Esophagus squamous epithelium (tissue), 4 donors: Measurements from ENCODE around the gene DUSP16.

ENCODE experiments used
- CTCF ChIP-seq, 6 experiments: fragments of 450-650 bp in 4 of 6; fragments of 200-600 bp in 2 of 6; sonication (generic) in 2 of 6; IDR thresholded peaks; one replicate each; pipeline ENCODE4 v1.5.1; 2016 to 2019; ENCODE audit warnings: antibody characterized with exemption in 6 of 6, mild to moderate bottlenecking in 4 of 6, moderate library complexity in 4 of 6
- POLR2A ChIP-seq, 4 donors: fragments of 450-650 bp; IDR thresholded peaks; one replicate each; pipeline ENCODE4 v1.6.1; 2017; ENCODE audit warnings: antibody characterized with exemption in 4 of 4, mild to moderate bottlenecking in 4 of 4, moderate library complexity in 3 of 4

- no peak for TF ChIP-seq POLR2A (IDR thresholded peaks at IDR 0.05)
- TF ChIP-seq CTCF (IDR thresholded peaks at IDR 0.05), result no peak
These were observed 51.5 kb downstream of the DUSP16 start for GRCh38 chr12:12511021-12511783.
